ENCODE data around the gene BAZ2A.

The BAZ2A gene

DNA sequence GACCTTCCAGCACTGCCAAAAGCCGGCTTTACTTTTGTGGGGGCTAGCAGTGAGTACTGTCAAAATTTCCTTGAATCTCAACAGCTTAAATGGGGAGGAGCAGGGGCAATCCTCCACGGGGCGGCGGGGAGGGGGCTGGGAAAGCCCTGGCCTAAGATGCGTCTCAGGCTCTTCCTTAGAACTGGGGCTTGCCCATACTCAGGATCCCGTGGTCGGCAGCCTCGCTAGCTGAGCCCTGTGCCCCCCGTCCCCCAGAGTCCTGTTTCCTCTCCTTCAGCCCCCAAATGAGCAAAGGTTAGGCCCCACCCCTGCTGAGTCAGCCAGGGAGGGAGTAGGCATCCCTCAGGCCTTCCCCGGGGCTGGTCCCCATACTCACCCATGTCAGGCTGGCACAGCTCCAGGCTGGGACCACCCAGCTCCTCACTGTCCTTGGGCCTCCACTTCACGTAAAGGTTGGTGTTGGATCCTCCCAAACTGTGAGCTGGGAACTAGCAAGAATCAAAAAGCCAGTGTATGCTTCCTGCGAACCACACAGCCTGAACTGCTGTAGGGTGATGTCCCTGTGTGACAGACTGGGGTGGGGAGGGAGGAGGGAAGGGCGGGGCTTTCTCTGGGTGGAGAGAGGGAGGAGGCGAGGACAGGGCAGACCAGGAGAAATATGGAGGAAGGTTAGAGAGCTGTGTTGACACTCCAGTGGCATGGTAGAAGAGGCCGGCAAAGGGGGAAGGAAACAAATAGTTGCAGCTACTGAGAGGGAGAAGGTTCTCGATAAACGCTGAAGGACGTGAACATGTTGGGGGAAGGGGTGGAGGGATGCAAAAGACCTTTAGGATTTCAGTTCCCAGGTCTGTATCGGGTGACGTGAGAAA lies 5.9 kb upstream of the BAZ2A start:
- peak; percentile 78 to 88 for DNase-seq (ENCODE audit: low read depth in 2 of 2)

DNA sequence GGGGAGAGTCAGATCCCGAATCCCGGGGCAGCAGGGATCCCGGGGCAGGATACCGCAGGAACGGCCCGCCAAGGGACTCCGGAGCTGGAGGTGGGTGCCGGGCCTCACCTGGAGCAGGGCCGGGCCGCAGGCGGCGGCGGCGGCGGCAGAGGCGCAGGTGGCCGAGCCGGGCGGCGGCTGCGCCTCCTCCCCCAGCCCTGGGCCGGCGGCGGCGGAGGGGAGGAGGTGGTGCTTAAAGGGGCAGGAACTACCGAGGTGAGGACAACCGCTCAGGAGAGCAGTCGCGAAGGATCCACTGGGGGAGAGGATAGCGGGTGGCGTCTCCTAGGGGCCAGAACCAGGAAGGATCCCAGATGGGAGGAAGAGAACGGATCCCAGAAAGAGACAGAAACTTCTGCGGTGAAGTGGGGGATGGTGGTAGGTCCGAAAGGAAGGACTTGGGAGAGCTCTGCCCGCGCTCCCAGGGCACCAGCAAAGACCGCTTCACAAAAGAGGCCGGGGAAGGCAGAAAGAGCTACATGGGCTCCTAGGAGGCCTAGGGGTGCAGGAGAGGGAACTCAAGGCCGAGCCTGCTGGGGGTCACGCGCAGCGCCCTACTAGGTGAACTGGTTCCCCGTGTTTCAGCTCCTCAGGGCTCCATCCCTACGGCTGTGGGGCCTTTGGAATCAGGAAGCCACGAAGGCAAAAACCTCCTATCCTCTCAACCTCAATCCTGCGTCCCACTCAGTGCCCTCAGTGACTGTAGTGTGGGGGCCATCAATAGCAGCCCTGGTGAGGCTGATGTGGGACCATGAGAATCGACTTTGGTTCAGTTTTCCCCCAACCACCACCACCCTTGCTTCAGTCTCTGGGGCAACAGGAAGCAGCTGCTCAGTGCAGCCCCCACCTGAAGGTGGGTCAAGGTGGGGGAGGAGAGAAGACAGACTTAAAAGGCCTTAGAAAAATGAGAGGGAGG lies 5.0 kb upstream of the BAZ2A start:
- DNase-seq (ENCODE audit: low read depth in 2 of 2) = peak; percentile 57 to 67

DNA sequence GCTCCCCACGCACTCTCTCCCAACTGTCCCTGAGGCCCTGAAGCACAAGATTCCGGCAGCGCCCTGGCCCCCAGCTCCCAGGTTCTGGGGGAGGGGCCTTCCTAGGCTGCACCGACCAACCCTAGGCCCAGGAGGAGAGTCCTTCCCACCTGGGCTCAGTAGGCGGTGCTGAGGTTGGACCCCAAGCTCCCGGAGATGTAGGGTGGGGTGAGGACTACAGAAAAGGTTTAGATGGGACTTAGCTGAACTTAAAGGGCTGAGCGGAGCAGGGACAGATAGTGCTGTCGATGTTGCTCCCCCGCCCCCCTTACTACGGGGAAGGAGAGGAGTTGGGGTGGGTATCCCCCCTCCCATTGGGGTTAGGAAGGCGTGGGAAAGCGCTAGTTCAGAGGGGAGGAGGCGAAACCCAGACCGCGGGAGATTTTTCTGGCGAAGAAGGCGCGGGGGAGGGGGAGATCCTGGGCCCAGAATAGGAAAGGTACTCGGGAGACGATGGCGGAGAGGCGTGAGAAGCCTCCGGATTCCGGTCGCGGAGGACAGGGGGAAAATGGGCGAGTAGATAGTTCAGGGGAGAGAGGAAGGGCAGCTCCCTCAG lies 4.2 kb upstream of the BAZ2A start:
- DNase-seq (ENCODE audit: low read depth in 2 of 2) = no peak

DNA sequence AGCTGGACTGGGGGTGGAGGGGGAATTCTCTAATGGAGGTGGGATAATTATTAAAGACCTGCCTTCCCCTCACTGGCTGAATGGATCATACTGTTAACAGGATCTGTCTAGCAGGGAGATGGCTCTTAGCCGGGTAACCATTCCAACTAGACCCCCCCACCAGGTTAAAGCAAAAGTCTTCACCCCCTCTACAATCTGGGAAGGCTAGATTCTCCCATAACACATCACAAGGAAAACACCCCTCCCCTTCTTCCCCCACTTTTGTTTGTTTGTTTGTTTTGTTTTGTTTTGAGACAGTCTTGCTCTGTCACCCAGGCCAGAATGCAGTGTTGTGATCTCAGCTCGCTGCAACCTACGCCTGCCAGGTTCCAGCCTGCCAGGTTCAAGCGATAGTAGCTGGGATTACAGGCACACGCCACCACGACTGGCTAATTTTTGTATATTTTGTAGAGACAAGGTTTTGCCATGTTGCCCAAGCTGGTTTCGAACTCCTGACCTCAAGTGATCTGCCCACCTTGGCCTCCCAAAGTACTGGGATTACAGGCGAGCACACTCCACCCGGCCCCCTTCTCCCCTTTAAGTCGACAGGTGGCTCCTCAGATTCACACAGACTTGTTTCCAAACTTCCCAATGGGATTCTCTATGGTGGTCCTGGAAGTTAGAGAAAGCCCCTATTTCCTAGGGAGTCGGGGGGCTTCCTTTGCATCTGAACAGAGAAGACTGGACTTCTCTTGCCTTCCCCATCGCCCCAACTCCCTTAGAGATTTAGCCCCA lies 3.5 kb upstream of the BAZ2A start:
- DNase-seq (ENCODE audit: low read depth in 2 of 2) = no peak

DNA sequence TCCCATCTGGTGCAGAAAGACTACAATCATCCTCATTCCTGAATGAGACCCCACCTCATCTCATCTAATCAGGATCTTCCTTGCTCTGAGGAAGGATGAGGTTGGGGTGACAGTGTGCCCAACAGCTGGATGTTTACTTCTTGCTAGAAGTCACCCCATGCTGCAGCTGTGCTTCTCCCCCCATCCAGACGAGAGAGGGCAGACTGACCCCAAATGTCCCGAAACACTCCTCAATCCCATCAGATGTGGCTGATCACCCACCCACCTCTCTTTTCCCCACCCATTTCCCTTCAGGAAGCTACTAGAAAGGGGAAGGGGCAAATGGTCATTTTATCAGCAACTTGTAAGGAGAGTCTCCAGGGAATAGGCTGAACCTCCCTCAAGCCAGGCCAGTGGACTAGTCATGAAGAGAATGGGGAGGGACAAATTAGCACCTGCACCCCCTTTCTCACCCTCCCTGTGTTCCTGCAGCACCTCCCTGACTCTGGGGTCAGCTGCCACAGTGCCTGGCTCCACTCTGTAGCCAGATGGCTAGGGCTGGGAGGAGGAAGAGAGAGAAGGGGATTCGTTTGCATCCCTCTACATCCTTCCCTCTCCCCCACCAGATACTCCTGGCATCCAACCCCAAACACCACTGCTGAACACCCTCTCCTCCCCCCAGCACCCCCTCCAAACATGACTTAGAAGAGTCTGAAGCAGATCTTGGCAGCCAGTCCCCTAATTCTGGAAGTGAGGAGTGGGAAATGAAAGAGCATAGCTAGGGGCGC lies 2.8 kb upstream of the BAZ2A start:
- no peak for DNase-seq (ENCODE audit: low read depth in 2 of 2)

DNA sequence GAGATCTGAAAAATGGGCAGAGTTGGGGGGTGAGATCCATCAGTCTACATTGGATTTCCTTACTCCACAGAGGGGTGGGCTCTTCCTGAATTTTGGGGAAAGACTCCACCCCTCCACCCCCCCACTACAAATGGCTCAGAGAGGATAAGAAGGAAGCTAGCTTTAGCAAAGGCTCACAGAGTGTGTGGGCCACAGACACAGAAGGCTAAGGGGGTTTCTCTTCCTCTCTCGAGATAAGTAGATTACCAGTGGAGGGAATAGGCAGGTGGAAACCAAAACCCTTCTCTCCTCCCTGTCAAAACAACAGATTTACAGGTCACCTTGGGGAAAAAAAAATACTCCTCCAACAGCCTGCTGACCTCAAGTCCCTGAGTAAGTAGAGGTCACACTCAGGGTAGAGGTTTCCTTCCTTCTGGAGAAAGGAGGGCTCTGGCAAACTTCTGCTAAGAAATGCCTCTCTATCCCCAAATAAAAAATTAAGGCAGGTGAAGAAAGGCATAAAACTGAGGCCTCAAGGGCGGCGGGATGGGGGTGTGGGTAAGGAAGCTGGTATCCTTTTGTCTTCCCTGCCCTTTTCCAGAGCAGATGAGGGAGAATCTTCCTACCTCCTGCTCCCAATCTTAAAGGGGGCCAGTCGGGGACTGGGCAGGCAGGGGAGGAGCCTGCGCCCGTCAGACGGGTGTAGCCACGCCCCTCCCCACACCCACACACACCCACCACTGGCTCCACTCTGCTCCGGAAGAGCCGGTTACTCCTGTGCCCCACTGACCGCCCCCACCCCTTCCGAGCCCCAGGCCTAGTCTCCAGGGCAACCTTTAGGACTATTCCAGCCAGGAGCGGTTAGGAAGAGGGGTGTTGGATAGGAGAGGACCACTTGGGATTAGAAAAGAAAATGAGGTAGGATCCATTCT lies 1.9 kb upstream of the BAZ2A start:
- DNase-seq (ENCODE audit: low read depth in 2 of 2) = peak in 1 of 2 donors; percentile 32

DNA sequence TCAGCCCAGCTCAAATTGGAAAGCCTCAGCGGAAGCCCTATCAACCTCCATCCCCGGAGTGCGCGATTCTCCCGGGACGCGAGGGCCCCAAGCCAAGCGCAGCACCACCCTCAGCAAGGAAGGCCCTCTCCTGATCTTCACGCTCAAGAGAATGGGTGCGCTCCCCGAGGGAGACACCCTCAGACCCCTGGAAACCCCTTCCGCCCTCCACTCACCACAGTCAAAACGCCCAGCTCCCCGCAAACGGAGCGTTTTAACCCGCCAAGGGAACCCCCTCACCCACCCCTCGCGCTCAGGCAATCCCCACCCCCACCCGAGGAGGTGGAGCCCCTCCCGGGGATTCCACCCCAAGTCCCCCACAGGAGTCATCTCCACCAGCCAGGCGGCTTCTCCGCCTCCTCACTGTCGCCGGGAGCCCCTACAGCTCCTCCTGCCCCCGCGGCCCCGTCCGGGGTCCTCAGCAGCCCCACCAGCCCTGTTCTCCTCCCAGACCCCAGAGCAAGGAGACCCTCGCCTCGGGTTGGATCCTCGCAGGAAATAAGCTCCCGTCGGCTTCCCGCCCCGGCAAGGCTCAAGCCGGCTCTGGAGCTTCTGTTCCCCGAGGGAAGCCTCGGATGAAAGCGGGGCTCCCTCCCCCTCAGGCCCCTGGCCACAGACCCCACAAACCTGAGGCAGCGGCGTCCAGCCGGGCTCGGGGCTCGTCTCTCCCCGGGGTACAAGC lies 507 bp downstream of the BAZ2A start:
- DNase-seq (ENCODE audit: low read depth in 2 of 2) = peak; percentile 19 to 35

DNA sequence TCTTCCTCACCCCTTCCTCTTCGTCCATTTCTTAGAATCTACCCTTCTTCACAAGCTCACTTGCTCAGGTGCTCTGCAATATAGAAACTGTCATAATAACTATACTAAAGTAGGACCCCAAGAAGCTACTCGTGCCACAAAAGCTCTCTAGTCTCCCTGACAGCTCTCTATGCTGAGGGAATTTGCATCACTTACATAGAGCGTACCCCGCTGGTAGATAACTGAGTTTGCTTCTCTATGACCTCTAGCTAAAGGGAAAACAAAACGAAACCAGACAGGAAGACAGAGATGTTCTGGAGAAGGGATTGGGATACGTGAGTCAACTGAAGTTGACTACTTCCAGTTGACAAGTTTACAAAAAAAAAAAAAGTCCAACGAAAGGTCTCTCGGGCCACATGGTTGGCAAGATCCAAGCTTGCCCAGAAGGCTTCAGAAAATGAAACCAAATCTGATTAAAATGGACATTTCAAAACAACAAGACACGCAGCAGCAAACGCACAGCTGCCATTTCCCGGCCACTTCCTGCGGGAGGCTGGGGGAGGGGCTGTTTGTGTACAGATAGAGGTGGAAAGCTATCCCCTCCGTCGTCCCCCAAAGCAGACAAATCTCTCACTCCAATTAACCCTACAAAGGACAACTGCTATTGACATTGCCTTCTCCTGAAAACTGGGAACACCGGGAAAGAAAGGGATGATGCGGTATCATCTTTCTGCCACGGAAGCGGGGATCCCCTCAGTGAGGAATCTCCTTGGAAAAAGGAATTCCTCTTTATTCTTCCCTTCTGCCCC lies 1.3 kb downstream of the BAZ2A start:
- peak; percentile 43 to 48 for DNase-seq (ENCODE audit: low read depth in 2 of 2)

DNA sequence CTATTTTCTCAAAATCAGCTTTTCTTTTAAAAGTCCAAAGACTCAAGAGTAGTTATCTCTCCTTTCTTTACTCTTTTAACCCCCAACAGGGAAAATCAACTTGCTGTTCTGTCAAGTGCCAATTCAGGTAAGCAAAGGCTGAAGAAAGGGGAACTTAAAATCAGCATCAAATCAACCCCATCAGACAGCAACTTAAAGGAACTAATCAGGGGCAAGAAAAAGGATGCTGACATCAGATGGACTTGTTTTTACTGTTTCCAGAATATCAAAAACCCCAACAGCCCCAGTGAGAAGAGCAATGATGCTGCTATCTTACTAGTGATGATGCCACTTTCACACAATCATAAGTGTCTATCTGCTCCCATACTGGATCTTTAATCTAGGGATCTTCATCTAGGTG lies 3.4 kb downstream of the BAZ2A start:
- DNase-seq (ENCODE audit: low read depth in 2 of 2) = no peak

DNA sequence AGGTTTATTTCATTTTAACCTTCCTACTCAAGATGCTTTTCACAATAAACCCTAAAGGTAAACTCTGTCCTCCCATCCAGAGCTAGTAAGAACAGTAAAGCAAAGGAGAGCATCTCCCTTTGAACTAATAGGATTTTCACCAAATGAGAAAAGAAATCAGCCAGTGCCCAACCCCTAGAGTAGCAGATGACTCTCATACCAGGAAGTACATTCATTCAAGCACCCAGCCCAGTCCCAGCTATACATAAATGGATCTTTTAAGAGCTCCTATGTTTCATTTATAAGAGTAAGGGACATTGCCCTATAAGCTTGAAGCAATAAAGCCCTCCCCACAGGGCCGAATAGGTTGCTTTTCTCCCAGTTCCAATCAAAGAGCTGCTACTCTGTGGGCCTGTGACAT lies 7.6 kb downstream of the BAZ2A start:
- no peak for DNase-seq (ENCODE audit: low read depth in 2 of 2)

DNA sequence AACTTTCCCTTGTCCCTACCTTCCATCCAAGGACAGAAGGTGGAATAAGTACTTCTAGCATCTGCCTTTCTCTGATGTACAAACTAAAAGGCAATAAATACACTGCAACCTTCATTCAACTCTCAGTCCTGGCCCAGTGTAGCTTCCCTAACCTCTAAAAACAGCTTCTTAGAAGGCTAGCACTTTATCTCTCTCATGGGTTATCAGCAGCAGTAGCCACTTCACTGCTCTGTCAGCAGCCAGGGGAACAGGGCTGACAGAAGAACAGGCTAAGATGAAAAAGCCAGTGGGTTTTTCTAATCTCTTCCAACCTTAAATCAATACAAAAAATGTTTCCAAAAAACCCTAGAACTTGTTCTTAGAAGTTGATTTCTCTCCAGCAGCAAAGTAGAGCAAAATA lies 13.2 kb downstream of the BAZ2A start:
- DNase-seq (ENCODE audit: low read depth in 2 of 2) = no peak

DNA sequence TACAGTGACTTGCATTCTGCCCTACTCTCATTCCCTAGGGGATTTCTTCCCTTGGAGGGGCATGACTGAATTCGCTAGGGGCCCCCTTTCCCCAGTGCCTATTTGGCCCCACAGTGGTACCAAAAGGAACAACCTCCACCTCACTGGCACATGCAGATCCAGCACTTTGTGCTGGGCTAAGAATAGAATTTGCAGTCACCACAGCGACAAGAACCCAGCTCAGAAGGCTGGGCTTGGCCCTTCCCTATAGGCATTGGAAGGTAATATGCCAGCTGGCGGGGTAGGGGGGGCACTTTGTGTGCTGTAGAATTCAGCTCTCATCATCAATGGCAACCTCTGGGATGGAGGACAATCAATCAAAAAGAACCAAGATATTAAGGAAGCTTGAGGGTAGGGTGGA lies 13.9 kb downstream of the BAZ2A start:
- no peak for DNase-seq (ENCODE audit: low read depth in 2 of 2)

DNA sequence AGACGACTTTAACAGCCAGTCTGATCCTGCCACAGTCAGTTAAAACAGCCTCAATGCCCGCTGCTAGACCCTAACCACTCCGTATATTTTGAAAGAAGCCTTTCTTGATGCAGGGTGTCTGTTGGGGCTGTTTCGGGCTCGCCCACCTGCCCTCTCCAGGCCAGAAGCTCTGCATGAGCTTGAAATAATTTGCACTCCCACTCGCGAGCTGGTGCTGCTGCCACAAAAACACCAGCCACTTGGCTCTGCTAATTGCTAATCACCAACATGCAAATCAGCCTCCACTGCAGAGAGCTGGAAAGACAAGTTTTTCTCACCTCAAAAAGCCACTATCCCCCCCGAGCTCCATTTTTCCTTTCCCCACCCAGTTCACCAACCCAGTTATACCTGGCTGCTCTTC lies 15.5 kb downstream of the BAZ2A start:
- DNase-seq (ENCODE audit: low read depth in 2 of 2) = no peak

DNA sequence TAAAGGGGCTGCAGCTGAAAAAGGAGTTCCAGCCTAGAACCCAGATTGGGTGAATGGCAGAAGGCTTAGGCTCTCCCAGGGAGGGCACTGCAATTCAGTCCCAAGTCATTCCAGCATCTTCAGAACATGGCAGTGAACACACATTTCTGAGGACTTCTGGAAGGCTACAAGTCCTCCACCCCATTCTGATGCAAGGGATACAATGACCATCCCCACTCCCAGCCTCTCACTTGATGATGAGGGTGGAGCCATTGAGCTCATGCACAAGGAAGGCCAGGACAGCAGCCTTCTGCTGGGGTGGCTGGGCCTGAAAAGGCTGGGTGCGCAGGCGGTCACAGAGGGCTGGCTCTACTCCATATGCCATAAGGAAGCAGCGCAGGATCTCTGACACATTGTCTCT lies 25.8 kb downstream of the BAZ2A start:
- no peak for DNase-seq (ENCODE audit: low read depth in 2 of 2)

DNA sequence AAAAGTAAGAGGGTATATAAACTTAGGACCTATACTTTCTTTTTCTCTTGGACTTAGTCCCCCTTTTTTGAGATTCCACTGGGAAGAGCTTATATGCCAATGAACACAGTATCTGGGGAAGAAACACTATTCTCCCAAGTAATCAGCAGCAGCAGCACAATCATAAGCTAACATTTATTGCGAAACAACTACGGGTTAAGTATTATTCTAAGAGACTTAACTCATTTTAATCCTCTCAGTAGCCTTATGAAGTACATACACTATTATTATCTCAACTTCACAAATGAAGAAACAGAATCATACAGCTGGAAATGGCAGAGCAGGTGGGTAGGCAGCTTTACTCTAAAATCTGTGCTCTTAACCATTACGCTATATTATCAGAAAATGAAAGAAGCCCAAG lies 27.9 kb downstream of the BAZ2A start:
- DNase-seq (ENCODE audit: low read depth in 2 of 2) = no peak

DNA sequence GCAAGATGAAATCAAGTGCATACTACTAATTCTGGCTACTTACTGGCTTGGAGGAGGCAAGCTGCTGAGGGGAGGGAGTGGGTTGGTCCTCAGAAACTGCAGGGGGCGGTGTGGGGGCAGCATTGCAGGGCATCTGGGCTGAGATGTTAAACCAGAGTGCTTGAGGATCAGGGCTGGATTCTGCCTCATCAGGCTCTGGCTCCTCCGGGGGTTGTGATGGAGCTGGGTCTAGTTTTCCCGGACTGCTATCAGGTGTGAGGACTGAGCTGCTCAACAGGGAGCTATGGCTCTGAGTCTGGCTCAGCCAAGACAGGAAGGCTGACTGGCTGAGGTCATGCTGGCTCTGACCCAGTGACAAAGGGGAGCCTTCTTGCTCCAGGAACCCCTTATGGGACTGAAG lies 28.6 kb downstream of the BAZ2A start:
- DNase-seq (ENCODE audit: low read depth in 2 of 2) = peak; percentile 2 to 15

DNA sequence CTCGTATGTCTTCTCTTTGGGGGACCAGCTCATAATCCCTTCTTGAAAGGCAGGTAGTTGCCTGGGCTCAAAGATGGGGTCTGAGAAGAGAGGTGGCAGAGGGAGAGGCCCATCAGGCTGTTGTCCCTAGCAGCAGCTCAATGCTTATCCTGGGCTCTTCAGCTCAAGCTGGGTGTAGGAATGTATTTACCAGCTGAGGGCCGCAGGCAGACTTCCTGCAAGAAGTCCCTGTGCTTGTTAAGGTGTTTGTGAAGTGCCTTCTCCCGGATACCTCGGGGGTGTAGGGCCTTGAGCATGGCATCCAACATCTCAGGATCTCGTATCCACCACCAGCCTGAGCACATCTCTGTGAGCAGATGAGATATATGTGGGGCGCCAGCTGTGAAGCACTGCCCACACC lies 29.4 kb downstream of the BAZ2A start:
- DNase-seq (ENCODE audit: low read depth in 2 of 2) = no peak

DNA sequence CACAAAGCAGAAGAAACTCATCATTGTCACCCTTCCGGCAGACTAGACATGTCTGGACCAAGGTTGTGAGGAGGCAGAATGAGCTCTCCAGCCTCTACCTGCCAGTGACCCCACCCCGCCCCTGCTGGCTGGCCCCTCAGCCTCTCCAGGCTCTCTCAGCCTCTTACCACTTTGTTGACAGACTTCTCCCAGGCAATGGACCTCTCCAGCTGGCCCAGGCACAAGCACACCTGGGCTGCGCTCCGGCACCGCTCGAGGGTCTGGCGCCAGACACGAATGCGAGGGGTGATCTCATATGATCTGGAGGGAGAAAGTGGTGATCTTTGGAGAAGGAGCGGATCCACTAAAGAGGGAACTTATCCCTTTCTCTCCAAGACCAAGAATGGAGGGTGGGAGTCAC lies 30.3 kb downstream of the BAZ2A start:
- no peak for DNase-seq (ENCODE audit: low read depth in 2 of 2)

Measured in stimulated activated CD4-positive, alpha-beta T cell treated with anti-CD3 and anti-CD28 coated beads, Interleukin-4, amount 100 ng/mL, for 48 hours (primary cell).